Omental fat pad (tissue), 4 donors: ENCODE measurements around the gene HDAC9. TPM values are rescaled to one million over a fixed set of nuclear protein-coding genes. Genes with fewer than 3 reads are reported as not detected.
"Not testable (repeated sequence)": the region's sequence is repeated elsewhere in the genome, so short reads cannot be mapped to it uniquely, and the experiment has no call there.

Experiments
- ATAC-seq: fragments of 150-250 bp; one replicate; pipeline ENCODE4 v1.9.1; 2016; ENCODE audit warnings: mild to moderate bottlenecking, moderate library complexity; ENCODE audit not compliant: low FRiP score
- DNase-seq: peaks from one replicate; pipeline ENCODE4 v3.0.0-alpha.2; 2019; ENCODE audit warnings: low spot score
- CTCF ChIP-seq, 3 donors: fragments of 450-650 bp; IDR thresholded peaks; one replicate each; pipeline ENCODE4 v1.5.1; 2016 to 2017; ENCODE audit warnings: antibody characterized with exemption in 3 of 3, mild to moderate bottlenecking in 3 of 3, moderate library complexity in 2 of 3
- total RNA-seq, 4 donors: library from RNA; depleted of rRNA; stranded (reverse); fragments of >200 nt; gene quantifications; one replicate each; pipeline ENCODE4 v1.1.0, GENCODE V29; 2016

The HDAC9 gene
- total RNA-seq, 4 donors from 2014 or later, result 15.6 to 51.5 (median 24.1) TPM

GRCh38 chr7:18958627-18959026 lies 463.1 kb downstream of the HDAC9 start:
- no peak for ATAC-seq
- TF ChIP-seq CTCF (IDR thresholded peaks at IDR 0.05), result no peak
- no peak for DNase-seq

DNA sequence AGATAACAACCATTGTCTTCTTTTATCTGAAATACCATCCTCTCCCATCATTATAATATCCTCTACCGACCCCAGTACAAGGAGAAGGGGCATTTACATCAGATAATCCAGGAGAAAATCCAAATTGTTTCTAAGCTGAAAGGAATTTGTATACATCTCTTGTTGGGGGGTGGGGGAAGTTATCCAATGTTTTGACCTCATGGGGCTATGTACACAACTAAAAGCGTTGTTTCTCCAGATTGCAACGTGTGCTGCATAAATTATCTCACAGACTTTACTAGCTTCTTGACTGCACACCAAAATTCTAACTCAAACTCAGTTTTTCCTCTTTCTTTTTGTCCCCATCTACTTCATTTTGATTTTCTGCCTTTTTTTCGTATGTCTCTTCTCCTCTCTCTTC lies 465.2 kb downstream of the HDAC9 start:
- DNase-seq (no peak), ATAC-seq (no peak)
- no peak for TF ChIP-seq CTCF (IDR thresholded peaks at IDR 0.05)

GRCh38 chr7:18962031-18962430 lies 466.5 kb downstream of the HDAC9 start:
- TF ChIP-seq CTCF (IDR thresholded peaks at IDR 0.05), result no peak
- DNase-seq, result no peak
- ATAC-seq, result no peak

- no peak for DNase-seq
- no peak for TF ChIP-seq CTCF (IDR thresholded peaks at IDR 0.05)
- ATAC-seq, result no peak
These were observed 470.1 kb downstream of the HDAC9 start for GRCh38 chr7:18965657-18966056.

- not testable (repeated sequence) for ATAC-seq, DNase-seq
These were observed 472.2 kb downstream of the HDAC9 start for GRCh38 chr7:18967755-18968154.

GRCh38 chr7:18971839-18972238 lies 476.3 kb downstream of the HDAC9 start:
- ATAC-seq, result no peak
- DNase-seq, result no peak
- TF ChIP-seq CTCF (IDR thresholded peaks at IDR 0.05), result no peak

- no peak for TF ChIP-seq CTCF (IDR thresholded peaks at IDR 0.05)
- no peak for DNase-seq
- ATAC-seq, result peak; percentile 83
These were observed 479.3 kb downstream of the HDAC9 start for GRCh38 chr7:18974803-18975202.

DNA sequence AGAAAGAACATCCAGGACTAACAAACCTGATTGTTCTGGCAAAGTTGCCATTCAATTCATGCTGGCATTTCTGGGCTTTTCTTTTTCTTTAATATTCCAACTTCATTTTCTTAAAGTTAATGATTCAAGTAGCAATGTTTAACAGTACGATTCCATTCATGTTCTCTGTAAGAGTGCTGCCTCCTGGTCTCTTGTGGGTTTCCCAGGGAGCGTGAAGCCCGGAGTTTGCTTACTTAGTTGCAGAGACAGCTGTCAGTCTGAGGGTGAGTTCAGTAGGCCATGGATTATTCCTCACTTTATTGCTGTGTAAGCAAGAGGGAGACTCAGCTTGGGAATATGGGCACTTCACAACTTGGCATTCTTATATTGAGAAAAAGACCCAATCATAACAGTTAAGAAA lies 479.7 kb downstream of the HDAC9 start:
- ATAC-seq, result no peak
- no peak for DNase-seq
- TF ChIP-seq CTCF (IDR thresholded peaks at IDR 0.05), result no peak
